Heart right ventricle (tissue), 16 donors: ENCODE results near the gene PIGC. TPM values are rescaled to one million over a fixed set of nuclear protein-coding genes. Genes with fewer than 3 reads are reported as not detected.
"Not testable (repeated sequence)": the region's sequence is repeated elsewhere in the genome, so short reads cannot be mapped to it uniquely, and the experiment has no call there.

Source experiments
- ATAC-seq, 8 donors: fragments of 200-7000 bp; cut with Tn5 transposase; one replicate each; pipeline ENCODE4 v1.9.1; 2020; ENCODE audit warnings: mild to moderate bottlenecking in 8 of 8, moderate library complexity in 8 of 8, moderate number of reproducible peaks in 1 of 8
- DNase-seq, 2 donors: peaks; one replicate each; pipeline ENCODE4 v3.0.0-alpha.2; 2020
- H3K27ac ChIP-seq, 10 donors: fragments of 200-600 bp; sonication (generic) in 2 of 10; one replicate each; pipeline versions ENCODE4 v1.5.0 to v1.8.0; 2020 to 2022; ENCODE audit warnings: mild to moderate bottlenecking in 3 of 10
- H3K27me3 ChIP-seq, 7 donors: fragments of 200-600 bp; one replicate each; pipeline ENCODE4 v1.8.0; 2021 to 2022; ENCODE audit warnings: mild to moderate bottlenecking in 2 of 7
- H3K36me3 ChIP-seq, 9 donors: fragments of 200-600 bp; sonication (generic) in 1 of 9; one replicate each; pipeline versions ENCODE4 v1.5.0 to v1.8.0; 2020 to 2022; ENCODE audit warnings: mild to moderate bottlenecking in 2 of 9
- H3K4me1 ChIP-seq, 9 donors: fragments of 200-600 bp; sonication (generic) in 1 of 9; one replicate each; pipeline versions ENCODE4 v1.5.0 to v1.8.0; 2020 to 2022; ENCODE audit warnings: mild to moderate bottlenecking in 4 of 9
- H3K4me3 ChIP-seq, 10 donors: fragments of 200-600 bp; sonication (generic) in 2 of 10; one replicate each; pipeline versions ENCODE4 v1.5.0 to v1.8.0; 2020 to 2022; ENCODE audit warnings: mild to moderate bottlenecking in 7 of 10, moderate library complexity in 2 of 10
- H3K9me3 ChIP-seq, 11 donors: fragments of 200-600 bp in 10 of 11; sonication (generic) in 2 of 11; one replicate each; pipeline versions ENCODE4 v1.5.0 to v1.8.0; 2013 to 2022; ENCODE audit warnings: mild to moderate bottlenecking in 2 of 11, control low read depth in 1 of 11, moderate library complexity in 1 of 11
- WGBS, 2 donors: extraction: QIAGEN DNeasy Blood & Tissue Kit; methylation state at CpG; one replicate each; pipeline ENCODE4 v1.1.7; 2013; ENCODE audit warnings: inconsistent platforms in 1 of 2; 5-methylcytosine and 5-hydroxymethylcytosine counted together
- intact Hi-C, 10 donors: fragments of 100-400 bp; cut with DNase I; formaldehyde crosslinking; loops; one replicate each; pipeline versions ENCODE4 v1.11.1 to v1.14.2; 2022
- polyA plus RNA-seq, 2 donors: library from polyadenylated mRNA; stranded (reverse); fragments of 200-250 nt; gene quantifications; one replicate each; pipeline ENCODE4 v1.2.3, GENCODE V29; 2013
- total RNA-seq, 10 donors: library from RNA; stranded (reverse); fragmentation: NEBNext Ultra II Directional in 3 of 10; extraction: Animal tissue kit (Norgen Biotek cat#: 25700) in 3 of 10; gene quantifications; one replicate each; pipeline versions ENCODE4 v1.2.1 to v1.2.4, GENCODE V29; 2021 to 2023
- TF ChIP-seq, protein P1 (sequence below), 9 donors: fragments of 200-600 bp; sonication (generic) in 2 of 9; IDR thresholded peaks; one replicate each; pipeline versions ENCODE4 v1.5.0 to v1.8.0; 2021 to 2022; ENCODE audit warnings: antibody characterized with exemption in 9 of 9, mild to moderate bottlenecking in 5 of 9, moderate library complexity in 1 of 9
- donor health status: Arrhythmogenic right ventricular cardiomyopathy.
- donor health status: ischemic (EF 13 %, LVEDD 7.1; RV severe dilation, severe dysfunction).
- donor health status: healthy with polysubstance abuse.
- donor health status: DM: no; HTN: yes; CAD: no.
- donor health status: DM: no; HTN: no; CAD: no.
- donor health status: ischemic (EF 25% LVEDD 6.9; RV normal size, moderate dysfunction).
- donor health status: ischemic (EF 25% LVEDD 5.7; RV mildly dilated, moderate dysfunction).
- donor health status: healthy.
- donor health status: DM: yes; HTN: yes; CAD: no.
- donor health status: Ischemic cardiomyopathy.
- donor health status: ischemic (EF 35%, LVEDD 5.7; RV mildly dilated, moderate dysfunction).
- donor health status: nonischemic (EF 11% LVEDD 7.7; RV severe dilation, severe dysfunction).
- donor health status: DM: yes; HTN: yes; CAD: no.
- donor health status: PGD.
- donor health status: ischemic (EF 29% LVEDD 5.4; RV normal size, mild dysfunction).
- donor health status: nonischemic (EF 23%, LVEDD 6.1; RV moderate dilation, normal function).

PIGC gene
- total and polyA plus RNA-seq, 12 donors = 9.3 to 21.2 (median 13.9) TPM

DNA sequence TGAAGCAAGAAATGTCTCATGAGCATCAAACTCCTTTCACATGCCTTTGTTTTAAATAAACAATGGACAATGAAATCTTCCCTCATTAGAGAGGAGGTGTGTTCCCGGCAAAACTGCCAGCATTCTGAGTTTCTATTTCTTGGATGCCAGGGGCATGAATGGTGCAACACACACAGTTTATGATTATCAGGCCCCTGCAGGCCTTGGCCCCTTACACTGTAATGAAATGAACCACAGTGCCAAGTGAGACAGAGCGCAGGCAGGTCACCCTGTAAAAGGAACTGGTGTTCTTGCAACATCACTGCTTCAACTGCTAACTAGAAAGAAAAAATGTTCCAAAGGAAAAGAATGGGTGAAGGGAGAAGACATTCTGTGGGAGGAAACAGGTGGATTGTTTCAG is 3.8 kb upstream of the PIGC start:
- 74 to 87% methylated on average over 2 of the region's 2 CpGs for WGBS, 2 donors

GRCh38 chr1:172446547-172446946 is 2.7 kb upstream of the PIGC start:
- intact Hi-C loops = loop anchor here in 3 of 10 donors (5.0 to 10.0 kb wide), 3 partner anchors 442 to 652 kb away; no protein-coding TSS in a partner anchor
- Histone ChIP-seq H3K4me3 (no peak overlapping the region), H3K4me1 (peaks cover 3 to 48% (median 17%) of the 10 kb centered on the region in 9 donors), H3K9me3 (no peaks in the 10 kb centered on the region), H3K36me3 (peaks cover 0 to 10% (median 0%) of the 10 kb centered on the region in 9 donors), H3K27ac (no peak overlapping the region), H3K27me3 (no peaks in the 10 kb centered on the region)
- WGBS, 2 donors = 89 to 95% methylated on average over 3 of the region's 3 CpGs
- ATAC-seq (no peak), DNase-seq (no peak)
- TF ChIP-seq, protein P1, sequence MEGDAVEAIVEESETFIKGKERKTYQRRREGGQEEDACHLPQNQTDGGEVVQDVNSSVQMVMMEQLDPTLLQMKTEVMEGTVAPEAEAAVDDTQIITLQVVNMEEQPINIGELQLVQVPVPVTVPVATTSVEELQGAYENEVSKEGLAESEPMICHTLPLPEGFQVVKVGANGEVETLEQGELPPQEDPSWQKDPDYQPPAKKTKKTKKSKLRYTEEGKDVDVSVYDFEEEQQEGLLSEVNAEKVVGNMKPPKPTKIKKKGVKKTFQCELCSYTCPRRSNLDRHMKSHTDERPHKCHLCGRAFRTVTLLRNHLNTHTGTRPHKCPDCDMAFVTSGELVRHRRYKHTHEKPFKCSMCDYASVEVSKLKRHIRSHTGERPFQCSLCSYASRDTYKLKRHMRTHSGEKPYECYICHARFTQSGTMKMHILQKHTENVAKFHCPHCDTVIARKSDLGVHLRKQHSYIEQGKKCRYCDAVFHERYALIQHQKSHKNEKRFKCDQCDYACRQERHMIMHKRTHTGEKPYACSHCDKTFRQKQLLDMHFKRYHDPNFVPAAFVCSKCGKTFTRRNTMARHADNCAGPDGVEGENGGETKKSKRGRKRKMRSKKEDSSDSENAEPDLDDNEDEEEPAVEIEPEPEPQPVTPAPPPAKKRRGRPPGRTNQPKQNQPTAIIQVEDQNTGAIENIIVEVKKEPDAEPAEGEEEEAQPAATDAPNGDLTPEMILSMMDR (IDR thresholded peaks at IDR 0.05) = no peak

More for the DNA sequence above, 3.8 kb upstream of the PIGC start:
- DNase-seq (no peak), ATAC-seq (no peak)
- intact Hi-C loops = loop anchor here in 3 of 10 donors (5.0 to 10.0 kb wide), 3 partner anchors 443 to 653 kb away; no protein-coding TSS in a partner anchor
- peaks cover 0 to 37% (median 16%) of the 10 kb centered on the region in 9 donors for H3K4me1 ChIP-seq
- H3K9me3 ChIP-seq = no peaks in the 10 kb centered on the region
- no peak overlapping the region for H3K4me3 ChIP-seq
- no peak overlapping the region for H3K27ac ChIP-seq
- TF ChIP-seq, protein P1 (IDR thresholded peaks at IDR 0.05) = no peak
- no peaks in the 10 kb centered on the region for H3K27me3 ChIP-seq
- H3K36me3 ChIP-seq = no peaks in the 10 kb centered on the region

- peak in 1 of 8 donors; percentile 13 for ATAC-seq
- Histone ChIP-seq H3K36me3 (peaks cover 0 to 20% (median 0%) of the 10 kb centered on the region in 9 donors), H3K4me1 (peaks cover 3 to 25% (median 12%) of the 10 kb centered on the region in 9 donors), H3K4me3 (peak overlapping the region; percentile 76 to 99 (median 96)), H3K27me3 (no peaks in the 10 kb centered on the region), H3K27ac (peak overlapping the region in 8 of 10 donors; percentile 81 to 96 (median 84)), H3K9me3 (peaks cover 0 to 5% (median 0%) of the 10 kb centered on the region in 11 donors)
- DNase-seq = no peak
- TF ChIP-seq, protein P1 (IDR thresholded peaks at IDR 0.05) = no peak
- WGBS, 2 donors = 61 to 64% methylated on average over 3 of the region's 3 CpGs
- intact Hi-C loops = loop anchor here in 4 of 10 donors (5.0 to 10.0 kb wide), 4 partner anchors 351 to 648 kb away; no protein-coding TSS in a partner anchor
Measured at GRCh38 chr1:172442843-172443565, 865 bp downstream of the PIGC start.

DNA sequence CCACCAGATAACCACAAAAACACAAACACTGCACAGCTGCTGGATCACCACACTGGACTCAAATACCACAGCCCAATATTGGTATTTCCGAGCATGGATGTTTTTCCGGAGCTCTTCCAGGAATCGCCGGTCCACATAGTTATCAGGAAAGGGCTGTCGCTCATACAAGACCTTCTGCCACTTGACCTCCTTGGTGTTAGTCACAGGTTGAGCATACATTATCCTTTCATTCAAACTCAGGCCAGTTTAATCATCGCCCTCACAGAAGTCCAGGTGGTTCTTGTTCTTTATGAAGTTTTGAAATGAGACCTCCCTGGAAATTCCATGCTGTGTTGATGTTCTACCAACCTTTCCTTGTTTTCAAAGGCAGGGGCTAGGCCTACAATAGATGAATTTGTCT is 1.5 kb downstream of the PIGC start:
- no peak for ATAC-seq
- Histone ChIP-seq H3K4me1 (peaks cover 3 to 25% (median 12%) of the 10 kb centered on the region in 9 donors), H3K27me3 (no peaks in the 10 kb centered on the region), H3K27ac (no peak overlapping the region), H3K4me3 (peak overlapping the region in 3 of 10 donors; percentile 76 to 99 (median 97)), H3K36me3 (peaks cover 0 to 20% (median 0%) of the 10 kb centered on the region in 9 donors), H3K9me3 (peaks cover 0 to 11% (median 0%) of the 10 kb centered on the region in 11 donors)
- intact Hi-C loops = loop anchor here in 4 of 10 donors (5.0 to 10.0 kb wide), 4 partner anchors 350 to 648 kb away; no protein-coding TSS in a partner anchor
- TF ChIP-seq, protein P1 (IDR thresholded peaks at IDR 0.05) = no peak
- 89 to 90% methylated on average over 6 of the region's 6 CpGs for WGBS, 2 donors
- DNase-seq = no peak

- H3K27ac ChIP-seq, H3K27me3 ChIP-seq, intact Hi-C loops, H3K4me3 ChIP-seq, H3K4me1 ChIP-seq, DNase-seq, ATAC-seq: not testable (repeated sequence)
- peaks cover 0 to 16% (median 0%) of the 10 kb centered on the region in 9 donors for H3K36me3 ChIP-seq
- 89 to 97% methylated on average over 3 of the region's 3 CpGs for WGBS, 2 donors
- H3K9me3 ChIP-seq = peaks cover 0 to 37% (median 0%) of the 10 kb centered on the region in 11 donors
Measured at GRCh38 chr1:172437183-172437582, 6.7 kb downstream of the PIGC start.
